ENCODE measurements around the gene GRAP2. TPM values are rescaled to one million over a fixed set of nuclear protein-coding genes. Genes with fewer than 3 reads are reported as not detected.

Gene GRAP2
- total and polyA plus RNA-seq, 2 of the 4 experiments (the other 2 are of a cell fraction), result not detected

GRCh38 chr22:39958949-39959639 is 58.2 kb downstream of the GRAP2 start:
- H3K9me3 ChIP-seq (ENCODE audit: control insufficient read depth, insufficient read depth, low read length), result no peaks in the 10 kb centered on the region
- H3K36me3 ChIP-seq (ENCODE audit: control insufficient read depth, insufficient read depth, low read length), result no peaks in the 10 kb centered on the region
- peaks cover 10% of the 10 kb centered on the region for H3K4me1 ChIP-seq (ENCODE audit: control insufficient read depth, insufficient read depth, low read length)
- ChIA-PET POLR2A (ENCODE audit: unreplicated experiment) (no interaction called here), CTCF (no interaction called here)
- peak overlapping the region; percentile 29 for H2BK20ac ChIP-seq (ENCODE audit: low read depth, low read length)
- DNase-seq, result no peak
- no peak overlapping the region for H3K18ac ChIP-seq (ENCODE audit: low read depth, low read length)
- dilution Hi-C loops (cut with HindIII; ENCODE audit: low sequenced_read_pairs, unreplicated experiment), result no loop called here
- H2BK15ac ChIP-seq (ENCODE audit: low read depth, low read length), result 0 out of 3 replicates have a peak overlapping the region, but pooled peaks have one; percentile 8
- in situ Hi-C loops (cut with MboI; ENCODE audit: low sequenced_read_pairs), result no loop called here
- no peak overlapping the region for H3K4me2 ChIP-seq (ENCODE audit: low read depth, low read length)
- no peak overlapping the region for H3K27ac ChIP-seq (ENCODE audit: insufficient read depth, low read length)
- H3K4ac ChIP-seq (ENCODE audit: low read depth, low read length), result peak overlapping the region; percentile 59
- no peak overlapping the region for H4K5ac ChIP-seq (ENCODE audit: low read depth, low read length)
- H3K9ac ChIP-seq (ENCODE audit: low read depth, low read length), result no peak overlapping the region
- BruUV-seq (replicated peaks), result no TSS peak
- 0 out of 2 replicates have a peak, but pooled peaks cover 2% of the 10 kb centered on the region for H3K9me1 ChIP-seq (ENCODE audit: insufficient read depth, low read length)
- no peak for ATAC-seq (ENCODE audit: low read depth)
- H2AK9ac ChIP-seq (replicated peaks; ENCODE audit: low read depth, low read length, poor library complexity), result peak overlapping the region; percentile 37
- H3K23ac ChIP-seq (ENCODE audit: low read depth, low read length), result no peak overlapping the region
- peak overlapping the region in 1 of 2 experiments; percentile 15; a peak in 2 of 4 replicates for H4K8ac ChIP-seq (ENCODE audit: low read depth in 2 of 2, low read length in 2 of 2)
- intact Hi-C loops (cut with micrococcal nuclease), result no loop called here
- no peak overlapping the region for H2BK5ac ChIP-seq (ENCODE audit: low read depth, low read length, poor library complexity, severe bottlenecking)
- TF ChIP-seq CTCF (conservative IDR thresholded peaks at IDR 0.05; ENCODE audit: low read depth, low read length) (no peak), NFE2L2 (IDR thresholded peaks at IDR 0.05; ENCODE audit: low read depth, low read length) (no peak), CEBPB (IDR thresholded peaks at IDR 0.05; ENCODE audit: low read depth, low read length) (no peak), RCOR1 (IDR thresholded peaks at IDR 0.05; ENCODE audit: insufficient replicate concordance, low read length) (no peak), MAFK (IDR thresholded peaks at IDR 0.05; ENCODE audit: low read depth, low read length) (no peak), ELK1 (IDR thresholded peaks at IDR 0.05; ENCODE audit: borderline replicate concordance, low read depth, low read length) (no peak), RAD21 (IDR thresholded peaks at IDR 0.05; ENCODE audit: low read length) (no peak), SMC3 (IDR thresholded peaks at IDR 0.05; ENCODE audit: low read depth, low read length) (no peak), CHD1 (IDR thresholded peaks at IDR 0.05; ENCODE audit: low read depth, low read length) (no peak), USF2 (IDR thresholded peaks at IDR 0.05; ENCODE audit: low read depth, low read length) (no peak), FOS (IDR thresholded peaks at IDR 0.05; ENCODE audit: low read depth, low read length) (no peak), MAZ (IDR thresholded peaks at IDR 0.05; ENCODE audit: borderline replicate concordance, low read depth, low read length) (no peak), MXI1 (IDR thresholded peaks at IDR 0.05; ENCODE audit: borderline replicate concordance, low read depth, low read length) (no peak)
- H3K27me3 ChIP-seq (ENCODE audit: control insufficient read depth, insufficient read depth, low read length), result no peaks in the 10 kb centered on the region
- H2AFZ ChIP-seq (replicated peaks; ENCODE audit: low read length, poor library complexity), result peak overlapping the region; percentile 40
- no peaks in the 10 kb centered on the region; the same call in 1 of the 2 replicates for H4K20me1 ChIP-seq (ENCODE audit: insufficient read depth, low read length)
- 67% methylated on average over 6 of the region's 11 CpGs; no CpG with 5 or more reads in 1 of the 2 experiments for WGBS, 2 experiments (ENCODE audit: extremely low coverage in 2 of 2, insufficient read length in 1 of 2)
- H2AK5ac ChIP-seq (ENCODE audit: low read depth, low read length), result peak overlapping the region; percentile 10
- H3K14ac ChIP-seq (replicated peaks; ENCODE audit: low read depth, low read length), result no peak overlapping the region
- H3K4me3 ChIP-seq (ENCODE audit: insufficient read depth, low read depth, low read length), result no peak overlapping the region
- H3K79me1 ChIP-seq (ENCODE audit: low read depth in 1 of 2, low read length in 2 of 2), result no peaks in the 10 kb centered on the region
- peak overlapping the region; percentile 53 for H2BK120ac ChIP-seq (ENCODE audit: low read depth, low read length)
- H3K56ac ChIP-seq (ENCODE audit: extremely low read depth, insufficient read depth, low read length), result no peak overlapping the region
- peak overlapping the region; percentile 42; the same call in 1 of the 2 replicates for H4K91ac ChIP-seq (ENCODE audit: insufficient read depth, low read depth, low read length)
